Lung microvascular endothelial cell (primary cell): Measurements from ENCODE around the gene CELSR2. TPM values are rescaled to one million over a fixed set of nuclear protein-coding genes. Genes with fewer than 3 reads are reported as not detected.
A peak's percentile ranks its signal among the peaks of the same experiment; 100 is the strongest.

Source experiments
- DNase-seq, 2 donors: peaks; one replicate each; pipeline versions ENCODE4 v3.0.0 to v3.0.0-alpha.2; 2010; ENCODE audit warnings: low read depth in 2 of 2
- total RNA-seq: library from RNA; depleted of rRNA; stranded (reverse); fragments of >200 nt; gene quantifications from 2 replicates; pipeline ENCODE4 v1.2.1, GENCODE V29; 2014

CELSR2 gene
- total RNA-seq, 1 donor from 2014 or later = 0.79 TPM

GRCh38 chr1:109252167-109252892, 3.0 kb downstream of the CELSR2 start:
- no peak for DNase-seq

GRCh38 chr1:109252893-109253802, 3.8 kb downstream of the CELSR2 start:
- DNase-seq = peak in 1 of 2 donors; percentile 60

GRCh38 chr1:109253803-109254620, 4.7 kb downstream of the CELSR2 start:
- no peak for DNase-seq

GRCh38 chr1:109254621-109255096, 5.3 kb downstream of the CELSR2 start:
- DNase-seq = no peak

GRCh38 chr1:109255097-109255651, 5.8 kb downstream of the CELSR2 start:
- no peak for DNase-seq

GRCh38 chr1:109255678-109256077, 6.3 kb downstream of the CELSR2 start:
- DNase-seq = no peak

GRCh38 chr1:109256085-109256484, 6.7 kb downstream of the CELSR2 start:
- no peak for DNase-seq

GRCh38 chr1:109256971-109257681, 7.8 kb downstream of the CELSR2 start:
- no peak for DNase-seq

GRCh38 chr1:109257682-109258421, 8.5 kb downstream of the CELSR2 start:
- no peak for DNase-seq

GRCh38 chr1:109258481-109259466, 9.4 kb downstream of the CELSR2 start:
- DNase-seq = no peak

GRCh38 chr1:109259674-109260557, 10.6 kb downstream of the CELSR2 start:
- no peak for DNase-seq

GRCh38 chr1:109261006-109261405, 11.7 kb downstream of the CELSR2 start:
- no peak for DNase-seq

GRCh38 chr1:109261578-109261977, 12.2 kb downstream of the CELSR2 start:
- no peak for DNase-seq

GRCh38 chr1:109262231-109263055, 13.1 kb downstream of the CELSR2 start:
- no peak for DNase-seq

- no peak for DNase-seq
These were observed 13.9 kb downstream of the CELSR2 start for GRCh38 chr1:109263234-109263596.

- peak; percentile 87 to 95 for DNase-seq
These were observed 14.4 kb downstream of the CELSR2 start for GRCh38 chr1:109263597-109264378.
